ENCODE data around the gene TAF7L.

The TAF7L gene

DNA sequence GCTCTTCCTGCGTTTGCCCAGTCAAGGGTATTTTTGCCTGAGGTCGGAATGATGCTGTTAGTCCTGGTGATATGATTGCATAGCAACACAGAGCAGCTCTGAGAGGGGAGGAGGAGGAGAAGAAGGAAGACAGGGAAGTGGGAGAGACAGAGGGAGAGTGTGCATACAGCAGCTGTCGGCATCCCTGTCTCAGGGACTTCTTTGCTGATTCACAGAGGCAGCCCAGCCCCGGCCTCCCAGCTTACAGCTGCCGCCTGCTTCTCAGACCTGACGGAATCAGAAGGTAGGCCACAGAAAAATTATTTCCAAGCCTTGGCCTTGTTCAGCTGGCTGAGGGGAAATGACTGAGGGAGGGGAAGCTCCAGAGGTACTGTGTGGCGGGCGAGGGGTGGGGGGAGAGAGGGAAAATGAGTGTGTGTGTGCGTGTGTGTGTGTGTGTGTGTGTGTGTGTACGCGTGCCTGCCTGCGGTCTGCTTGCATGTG lies 71.2 kb downstream of the TAF7L start:
- DNase-seq, result no peak

- no peak for DNase-seq
These were observed 71.8 kb downstream of the TAF7L start, which contains the start of gene DRP2 for GRCh38 chrX:101219116-101219863. Gene DRP2, plus strand, starts transcription at chrX:101219786. Its CDS starts 11,862 bp downstream, at chrX:101231648.

All from RPMI8226 (cell line).